ENCODE measurements around the gene PITPNM2. TPM values are rescaled to one million over a fixed set of nuclear protein-coding genes. Genes with fewer than 3 reads are reported as not detected.

Gene PITPNM2
- total RNA-seq, 2 experiments from 2014 or later: 0.42 to 0.73 TPM

DNA sequence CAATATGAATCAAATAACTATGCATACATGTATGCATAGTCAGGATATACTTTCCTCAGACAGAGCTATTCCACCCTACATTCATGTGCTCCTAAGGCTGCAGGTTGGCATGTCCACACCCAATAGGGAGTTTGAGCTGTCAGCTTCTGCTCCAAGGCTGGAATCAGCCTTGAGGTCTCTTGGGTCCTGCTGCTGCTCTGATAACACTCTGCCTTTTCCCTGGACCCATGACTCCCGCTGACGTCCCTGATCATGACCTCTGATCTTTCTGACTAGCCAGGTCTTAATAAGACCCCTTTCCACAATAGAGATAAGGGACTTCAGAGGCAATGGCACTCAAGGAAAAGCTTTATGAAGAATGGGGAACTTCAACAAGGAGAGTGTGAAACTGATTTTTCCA is 5.7 kb downstream of the PITPNM2 start:
- intact Hi-C loops (cut with micrococcal nuclease; ENCODE audit: unreplicated experiment): no loop called here
- TF ChIP-seq, protein P1, sequence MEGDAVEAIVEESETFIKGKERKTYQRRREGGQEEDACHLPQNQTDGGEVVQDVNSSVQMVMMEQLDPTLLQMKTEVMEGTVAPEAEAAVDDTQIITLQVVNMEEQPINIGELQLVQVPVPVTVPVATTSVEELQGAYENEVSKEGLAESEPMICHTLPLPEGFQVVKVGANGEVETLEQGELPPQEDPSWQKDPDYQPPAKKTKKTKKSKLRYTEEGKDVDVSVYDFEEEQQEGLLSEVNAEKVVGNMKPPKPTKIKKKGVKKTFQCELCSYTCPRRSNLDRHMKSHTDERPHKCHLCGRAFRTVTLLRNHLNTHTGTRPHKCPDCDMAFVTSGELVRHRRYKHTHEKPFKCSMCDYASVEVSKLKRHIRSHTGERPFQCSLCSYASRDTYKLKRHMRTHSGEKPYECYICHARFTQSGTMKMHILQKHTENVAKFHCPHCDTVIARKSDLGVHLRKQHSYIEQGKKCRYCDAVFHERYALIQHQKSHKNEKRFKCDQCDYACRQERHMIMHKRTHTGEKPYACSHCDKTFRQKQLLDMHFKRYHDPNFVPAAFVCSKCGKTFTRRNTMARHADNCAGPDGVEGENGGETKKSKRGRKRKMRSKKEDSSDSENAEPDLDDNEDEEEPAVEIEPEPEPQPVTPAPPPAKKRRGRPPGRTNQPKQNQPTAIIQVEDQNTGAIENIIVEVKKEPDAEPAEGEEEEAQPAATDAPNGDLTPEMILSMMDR (conservative IDR thresholded peaks at IDR 0.05; ENCODE audit: low read length): no peak
- no peak for TF ChIP-seq EZH2phosphoT487 (IDR thresholded peaks at IDR 0.05; ENCODE audit: borderline replicate concordance, low read depth, low read length)
- Histone ChIP-seq H3K9me3 (ENCODE audit: low read length) (no peaks in the 10 kb centered on the region), H3K4me3 (ENCODE audit: low read depth, low read length, poor library complexity, severe bottlenecking) (no peak overlapping the region), H2AFZ (ENCODE audit: low read length) (no peak overlapping the region), H3K4me1 (ENCODE audit: insufficient read depth, low read length, poor library complexity, severe bottlenecking) (no peaks in the 10 kb centered on the region), H3K9me2 (ENCODE audit: insufficient read depth, low read length) (no peaks in the 10 kb centered on the region), H4K20me1 (ENCODE audit: insufficient read depth, low read length) (no peaks in the 10 kb centered on the region), H3K36me3 (ENCODE audit: insufficient read depth, low read length) (no peaks in the 10 kb centered on the region), H3K4me2 (ENCODE audit: low read length) (no peak overlapping the region), H3K79me2 (ENCODE audit: insufficient read depth, low read depth, low read length) (no peaks in the 10 kb centered on the region), H3K27ac (ENCODE audit: low read depth, low read length, poor library complexity, severe bottlenecking) (no peak overlapping the region)
- DNase-seq (ENCODE audit: low spot score): no peak
- ChIA-PET CTCF (ENCODE audit: unreplicated experiment) (interaction anchor here (1.0 kb wide), 1 partner anchor 24 kb away, joined by 7 read pairs; no protein-coding TSS in a partner anchor), POLR2A (interaction anchor here (0.6 kb wide), 1 partner anchor 150 kb away, joined by 3 read pairs; no protein-coding TSS in a partner anchor)
- BruUV-seq (replicated peaks): no TSS peak

DNA sequence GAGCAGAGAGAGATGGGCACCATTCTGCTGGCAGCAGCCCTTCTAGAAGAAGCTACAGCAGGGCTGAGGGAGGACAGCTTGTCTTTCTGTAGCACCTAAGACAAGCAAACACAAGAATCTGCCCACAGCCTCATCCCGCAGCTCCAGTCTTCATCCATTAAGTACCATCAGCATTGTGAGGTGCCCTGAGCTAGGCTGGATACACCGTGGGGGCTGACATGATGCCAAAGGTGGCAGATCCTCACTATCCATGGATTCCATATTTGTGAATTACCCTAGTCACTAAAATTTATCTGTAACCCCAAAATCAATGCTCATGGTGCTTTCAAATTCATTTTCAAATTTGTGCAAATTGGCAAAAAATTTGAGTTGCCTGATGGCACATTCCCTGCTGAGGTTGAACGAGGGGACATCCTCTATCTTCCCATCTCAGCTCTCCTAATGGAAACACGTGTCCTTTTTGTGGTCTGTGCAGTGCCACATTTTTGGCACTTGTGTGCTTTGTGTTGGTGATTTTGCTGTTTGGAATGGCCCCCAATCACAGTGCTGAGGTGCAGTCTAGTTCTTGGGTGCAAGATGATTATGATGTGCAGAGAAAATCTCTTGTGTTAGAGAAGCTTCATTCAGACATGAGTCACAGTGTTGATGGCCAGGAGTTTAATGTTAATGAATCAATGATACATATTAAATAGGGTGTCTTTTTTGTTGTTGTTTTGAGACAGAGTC is 7.0 kb downstream of the PITPNM2 start:
- ChIA-PET CTCF (ENCODE audit: unreplicated experiment) (no interaction called here), POLR2A (interaction anchor here (0.5 kb wide), 2 partner anchors 12 to 385 kb away, joined by 3 to 4 read pairs; no protein-coding TSS in a partner anchor)
- no peaks in the 10 kb centered on the region for H3K9me2 ChIP-seq (ENCODE audit: insufficient read depth, low read length)
- no peak overlapping the region for H3K27ac ChIP-seq (ENCODE audit: low read depth, low read length, poor library complexity, severe bottlenecking)
- H3K9me3 ChIP-seq (ENCODE audit: low read length): no peaks in the 10 kb centered on the region
- no peak for DNase-seq (ENCODE audit: low spot score)
- H3K4me1 ChIP-seq (ENCODE audit: insufficient read depth, low read length, poor library complexity, severe bottlenecking): no peaks in the 10 kb centered on the region
- H4K20me1 ChIP-seq (ENCODE audit: insufficient read depth, low read length): no peaks in the 10 kb centered on the region
- H3K4me3 ChIP-seq (ENCODE audit: low read depth, low read length, poor library complexity, severe bottlenecking): no peak overlapping the region
- H3K79me2 ChIP-seq (ENCODE audit: insufficient read depth, low read depth, low read length): no peaks in the 10 kb centered on the region
- peak overlapping the region; percentile 17; the same call in 1 of the 2 replicates for H3K4me2 ChIP-seq (ENCODE audit: low read length)
- intact Hi-C loops (cut with micrococcal nuclease; ENCODE audit: unreplicated experiment): no loop called here
- TF ChIP-seq, protein P1 (conservative IDR thresholded peaks at IDR 0.05; ENCODE audit: low read length): no peak
- no peak for TF ChIP-seq EZH2phosphoT487 (IDR thresholded peaks at IDR 0.05; ENCODE audit: borderline replicate concordance, low read depth, low read length)
- BruUV-seq (replicated peaks): no TSS peak
- no peak overlapping the region for H2AFZ ChIP-seq (ENCODE audit: low read length)
- no peaks in the 10 kb centered on the region for H3K36me3 ChIP-seq (ENCODE audit: insufficient read depth, low read length)

Measured in OCI-LY7 (cell line).